HG02571 (cell line): ENCODE measurements around the gene CDH22.

ENCODE experiments used
- ATAC-seq: cut with Tn5 transposase; IDR thresholded peaks from one replicate; pipeline ENCODE4 v1.9.1; 2021; ENCODE audit warnings: mild to moderate bottlenecking, moderate library complexity; ENCODE audit not compliant: unreplicated experiment

CDH22 gene

GRCh38 chr20:46152824-46153586 lies 155.3 kb downstream of the CDH22 start:
- no peak for ATAC-seq

GRCh38 chr20:46151936-46152335 lies 156.4 kb downstream of the CDH22 start:
- no peak for ATAC-seq

- ATAC-seq, result no peak
Observed at GRCh38 chr20:46150943-46151342, 157.4 kb downstream of the CDH22 start.

GRCh38 chr20:46148313-46149208 lies 159.7 kb downstream of the CDH22 start:
- ATAC-seq, result no peak

GRCh38 chr20:46145713-46146112 lies 162.6 kb downstream of the CDH22 start:
- ATAC-seq, result no peak

- no peak for ATAC-seq
Observed at GRCh38 chr20:46144432-46145025, 163.8 kb downstream of the CDH22 start.

GRCh38 chr20:46142124-46142523 lies 166.2 kb downstream of the CDH22 start:
- ATAC-seq, result no peak

GRCh38 chr20:46139908-46140482 lies 168.3 kb downstream of the CDH22 start:
- ATAC-seq, result no peak

- no peak for ATAC-seq
Observed at GRCh38 chr20:46139266-46139889, 168.9 kb downstream of the CDH22 start.

GRCh38 chr20:46137816-46138215 lies 170.5 kb downstream of the CDH22 start:
- ATAC-seq, result no peak

GRCh38 chr20:46135856-46136633 lies 172.3 kb downstream of the CDH22 start:
- ATAC-seq, result no peak

- ATAC-seq, result no peak
Observed at GRCh38 chr20:46134716-46135115, 173.6 kb downstream of the CDH22 start.

GRCh38 chr20:46133886-46134654 lies 174.2 kb downstream of the CDH22 start:
- no peak for ATAC-seq

GRCh38 chr20:46132705-46133120 lies 175.6 kb downstream of the CDH22 start:
- no peak for ATAC-seq

- ATAC-seq, result no peak
Observed at GRCh38 chr20:46131396-46131795, 176.9 kb downstream of the CDH22 start.

GRCh38 chr20:46130534-46130933 lies 177.8 kb downstream of the CDH22 start:
- no peak for ATAC-seq

- ATAC-seq, result no peak
Observed at GRCh38 chr20:46129955-46130481, 178.3 kb downstream of the CDH22 start.

GRCh38 chr20:46128310-46129151 lies 179.8 kb downstream of the CDH22 start:
- ATAC-seq, result no peak
